GM12878 (cell line): ENCODE data around the gene DRICH1.

Experiments used
- CHD1 ChIP-seq: IDR thresholded peaks from 2 replicates; pipeline ENCODE4 v1.6.1; 2012; ENCODE audit warnings: low read depth, low read length, improper control_type of control experiment
- TF ChIP-seq, protein P1 (sequence below): fragments of 450-650 bp; conservative IDR thresholded peaks from 2 replicates; pipeline ENCODE4 v1.6.1; 2017; ENCODE audit warnings: mild to moderate bottlenecking, moderate library complexity
- TF ChIP-seq, protein P2 (sequence below), 3 experiments: IDR thresholded peaks in 2 of 3; conservative IDR thresholded peaks in 1 of 3; 2 replicates each; pipeline ENCODE4 v1.5.1; 2011; ENCODE audit warnings: low read depth in 3 of 3, low read length in 3 of 3, mild to moderate bottlenecking in 3 of 3, control low read depth in 2 of 3, moderate library complexity in 2 of 3, inconsistent platforms in 1 of 3, mixed read lengths in 1 of 3; ENCODE audit not compliant: control insufficient read depth in 2 of 3, insufficient read depth in 1 of 3; ENCODE audit errors: extremely low read depth in 1 of 3
- TF ChIP-seq, protein P3 (sequence below): IDR thresholded peaks from 2 replicates; pipeline ENCODE4 v1.6.1; 2012; ENCODE audit warnings: mild to moderate bottlenecking, low read depth, low read length

DNA sequence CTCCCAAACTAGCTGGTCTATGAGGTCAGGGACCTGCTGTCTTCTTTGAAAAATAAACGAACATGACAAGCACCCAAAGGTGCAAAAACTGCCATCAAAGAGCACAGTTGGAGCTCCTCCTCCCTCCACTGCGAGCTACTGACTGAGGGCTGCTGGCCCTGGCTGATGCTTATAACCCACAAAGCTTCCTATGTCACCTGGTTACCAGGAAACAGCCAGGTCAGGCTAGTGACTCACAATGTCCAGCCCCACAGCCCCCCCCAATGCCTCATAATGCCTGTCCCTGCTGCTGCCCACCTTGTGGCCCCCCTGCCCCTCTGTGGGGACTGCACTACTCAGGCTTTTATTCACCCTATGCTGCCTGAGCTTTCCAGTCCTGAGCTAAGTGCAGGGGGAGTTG lies at the start of gene DRICH1:
- TF ChIP-seq, protein P1, sequence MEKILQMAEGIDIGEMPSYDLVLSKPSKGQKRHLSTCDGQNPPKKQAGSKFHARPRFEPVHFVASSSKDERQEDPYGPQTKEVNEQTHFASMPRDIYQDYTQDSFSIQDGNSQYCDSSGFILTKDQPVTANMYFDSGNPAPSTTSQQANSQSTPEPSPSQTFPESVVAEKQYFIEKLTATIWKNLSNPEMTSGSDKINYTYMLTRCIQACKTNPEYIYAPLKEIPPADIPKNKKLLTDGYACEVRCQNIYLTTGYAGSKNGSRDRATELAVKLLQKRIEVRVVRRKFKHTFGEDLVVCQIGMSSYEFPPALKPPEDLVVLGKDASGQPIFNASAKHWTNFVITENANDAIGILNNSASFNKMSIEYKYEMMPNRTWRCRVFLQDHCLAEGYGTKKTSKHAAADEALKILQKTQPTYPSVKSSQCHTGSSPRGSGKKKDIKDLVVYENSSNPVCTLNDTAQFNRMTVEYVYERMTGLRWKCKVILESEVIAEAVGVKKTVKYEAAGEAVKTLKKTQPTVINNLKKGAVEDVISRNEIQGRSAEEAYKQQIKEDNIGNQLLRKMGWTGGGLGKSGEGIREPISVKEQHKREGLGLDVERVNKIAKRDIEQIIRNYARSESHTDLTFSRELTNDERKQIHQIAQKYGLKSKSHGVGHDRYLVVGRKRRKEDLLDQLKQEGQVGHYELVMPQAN: no peak
- no peak for TF ChIP-seq CHD1
- TF ChIP-seq, protein P2, sequence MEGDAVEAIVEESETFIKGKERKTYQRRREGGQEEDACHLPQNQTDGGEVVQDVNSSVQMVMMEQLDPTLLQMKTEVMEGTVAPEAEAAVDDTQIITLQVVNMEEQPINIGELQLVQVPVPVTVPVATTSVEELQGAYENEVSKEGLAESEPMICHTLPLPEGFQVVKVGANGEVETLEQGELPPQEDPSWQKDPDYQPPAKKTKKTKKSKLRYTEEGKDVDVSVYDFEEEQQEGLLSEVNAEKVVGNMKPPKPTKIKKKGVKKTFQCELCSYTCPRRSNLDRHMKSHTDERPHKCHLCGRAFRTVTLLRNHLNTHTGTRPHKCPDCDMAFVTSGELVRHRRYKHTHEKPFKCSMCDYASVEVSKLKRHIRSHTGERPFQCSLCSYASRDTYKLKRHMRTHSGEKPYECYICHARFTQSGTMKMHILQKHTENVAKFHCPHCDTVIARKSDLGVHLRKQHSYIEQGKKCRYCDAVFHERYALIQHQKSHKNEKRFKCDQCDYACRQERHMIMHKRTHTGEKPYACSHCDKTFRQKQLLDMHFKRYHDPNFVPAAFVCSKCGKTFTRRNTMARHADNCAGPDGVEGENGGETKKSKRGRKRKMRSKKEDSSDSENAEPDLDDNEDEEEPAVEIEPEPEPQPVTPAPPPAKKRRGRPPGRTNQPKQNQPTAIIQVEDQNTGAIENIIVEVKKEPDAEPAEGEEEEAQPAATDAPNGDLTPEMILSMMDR (IDR thresholded peaks at IDR 0.05 in 2 of 3, conservative IDR thresholded peaks at IDR 0.05 in 1 of 3; ENCODE audit: control insufficient read depth in 2 of 3, extremely low read depth in 1 of 3, insufficient read depth in 1 of 3, low read depth in 3 of 3, low read length in 3 of 3): no peak
- TF ChIP-seq, protein P3, sequence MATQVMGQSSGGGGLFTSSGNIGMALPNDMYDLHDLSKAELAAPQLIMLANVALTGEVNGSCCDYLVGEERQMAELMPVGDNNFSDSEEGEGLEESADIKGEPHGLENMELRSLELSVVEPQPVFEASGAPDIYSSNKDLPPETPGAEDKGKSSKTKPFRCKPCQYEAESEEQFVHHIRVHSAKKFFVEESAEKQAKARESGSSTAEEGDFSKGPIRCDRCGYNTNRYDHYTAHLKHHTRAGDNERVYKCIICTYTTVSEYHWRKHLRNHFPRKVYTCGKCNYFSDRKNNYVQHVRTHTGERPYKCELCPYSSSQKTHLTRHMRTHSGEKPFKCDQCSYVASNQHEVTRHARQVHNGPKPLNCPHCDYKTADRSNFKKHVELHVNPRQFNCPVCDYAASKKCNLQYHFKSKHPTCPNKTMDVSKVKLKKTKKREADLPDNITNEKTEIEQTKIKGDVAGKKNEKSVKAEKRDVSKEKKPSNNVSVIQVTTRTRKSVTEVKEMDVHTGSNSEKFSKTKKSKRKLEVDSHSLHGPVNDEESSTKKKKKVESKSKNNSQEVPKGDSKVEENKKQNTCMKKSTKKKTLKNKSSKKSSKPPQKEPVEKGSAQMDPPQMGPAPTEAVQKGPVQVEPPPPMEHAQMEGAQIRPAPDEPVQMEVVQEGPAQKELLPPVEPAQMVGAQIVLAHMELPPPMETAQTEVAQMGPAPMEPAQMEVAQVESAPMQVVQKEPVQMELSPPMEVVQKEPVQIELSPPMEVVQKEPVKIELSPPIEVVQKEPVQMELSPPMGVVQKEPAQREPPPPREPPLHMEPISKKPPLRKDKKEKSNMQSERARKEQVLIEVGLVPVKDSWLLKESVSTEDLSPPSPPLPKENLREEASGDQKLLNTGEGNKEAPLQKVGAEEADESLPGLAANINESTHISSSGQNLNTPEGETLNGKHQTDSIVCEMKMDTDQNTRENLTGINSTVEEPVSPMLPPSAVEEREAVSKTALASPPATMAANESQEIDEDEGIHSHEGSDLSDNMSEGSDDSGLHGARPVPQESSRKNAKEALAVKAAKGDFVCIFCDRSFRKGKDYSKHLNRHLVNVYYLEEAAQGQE: no peak
